Ovary (tissue), 3 donors: ENCODE results near the gene AFF2.

ENCODE experiments used
- CTCF ChIP-seq, 3 donors: fragments of 450-650 bp in 2 of 3; fragments of 200-600 bp in 1 of 3; IDR thresholded peaks; one replicate each; pipeline versions ENCODE4 v1.5.1 to v1.8.0; 2016 to 2022; ENCODE audit warnings: antibody characterized with exemption in 3 of 3, mild to moderate bottlenecking in 1 of 3
- EP300 ChIP-seq: sonication (generic); formaldehyde crosslinking; IDR thresholded peaks from one replicate; pipeline ENCODE4 v1.6.1; 2017; ENCODE audit warnings: antibody characterized with exemption
- donor health status: DM: no; HTN: no; CAD: no.

- no peak for TF ChIP-seq CTCF (IDR thresholded peaks at IDR 0.05)
- no peak for TF ChIP-seq EP300
These were observed 161.6 kb downstream of the AFF2 start for GRCh38 chrX:148662014-148662413.
